NCI-H460 (cell line): Measurements from ENCODE around the gene ZC3H7B. TPM values are rescaled to one million over a fixed set of nuclear protein-coding genes. Genes with fewer than 3 reads are reported as not detected.
A peak's percentile ranks its signal among the peaks of the same experiment; 100 is the strongest.
"Not testable (repeated sequence)": the region's sequence is repeated elsewhere in the genome, so short reads cannot be mapped to it uniquely, and the experiment has no call there.

Experiments used
- DNase-seq: peaks from one replicate; pipeline ENCODE4 v3.0.0-alpha.2; 2016; ENCODE audit warnings: low read depth; ENCODE audit errors: extremely low read depth
- total RNA-seq: library from RNA; depleted of rRNA; stranded (reverse); fragments of >200 nt; shearing (Covaris generic); gene quantifications from 2 replicates; pipeline ENCODE4 v1.2.3, GENCODE V29; 2014

ZC3H7B gene
- total RNA-seq, 1 experiment from 2014 or later: 23.7 TPM

- peak; percentile 48 for DNase-seq
Measured at GRCh38 chr22:41285441-41285819, 15.9 kb upstream of the ZC3H7B start.

- DNase-seq: peak; percentile 95
Measured at GRCh38 chr22:41285820-41286638, 15.3 kb upstream of the ZC3H7B start, which contains the start of gene RANGAP1. TSS of gene RANGAP1 (minus strand) at chr22:41286187. CDS start at chr22:41281044, 5,143 bp downstream.

- peak; percentile 27 for DNase-seq
Measured at GRCh38 chr22:41286639-41287091, 14.7 kb upstream of the ZC3H7B start.

- DNase-seq: peak; percentile 56
Measured at GRCh38 chr22:41288245-41288946, 12.9 kb upstream of the ZC3H7B start.

- no peak for DNase-seq
Measured at GRCh38 chr22:41289671-41290070, 11.7 kb upstream of the ZC3H7B start.

GRCh38 chr22:41290262-41291221, 10.8 kb upstream of the ZC3H7B start:
- DNase-seq: no peak

- DNase-seq: not testable (repeated sequence)
Measured at GRCh38 chr22:41294816-41295215, 6.5 kb upstream of the ZC3H7B start.

GRCh38 chr22:41296826-41297667, 4.3 kb upstream of the ZC3H7B start:
- DNase-seq: no peak

GRCh38 chr22:41300661-41301060, 664 bp upstream of the ZC3H7B start:
- DNase-seq: no peak

GRCh38 chr22:41302021-41302767, 869 bp downstream of the ZC3H7B start:
- no peak for DNase-seq

GRCh38 chr22:41302811-41303210, 1.5 kb downstream of the ZC3H7B start:
- no peak for DNase-seq

- no peak for DNase-seq
Measured at GRCh38 chr22:41305646-41306045, 4.3 kb downstream of the ZC3H7B start.

- DNase-seq: no peak
Measured at GRCh38 chr22:41308054-41308453, 6.7 kb downstream of the ZC3H7B start.

GRCh38 chr22:41308544-41308947, 7.2 kb downstream of the ZC3H7B start:
- no peak for DNase-seq

- DNase-seq: no peak
Measured at GRCh38 chr22:41310336-41310735, 9.0 kb downstream of the ZC3H7B start.

GRCh38 chr22:41311487-41311886, 10.2 kb downstream of the ZC3H7B start:
- no peak for DNase-seq

- no peak for DNase-seq
Measured at GRCh38 chr22:41314821-41315220, 13.5 kb downstream of the ZC3H7B start.

- no peak for DNase-seq
Measured at GRCh38 chr22:41315586-41315985, 14.3 kb downstream of the ZC3H7B start.
